ENCODE results near the gene ST6GALNAC2. TPM values are rescaled to one million over a fixed set of nuclear protein-coding genes. Genes with fewer than 3 reads are reported as not detected.
A peak's percentile ranks its signal among the peaks of the same experiment; 100 is the strongest.

Gene ST6GALNAC2
- total and polyA plus RNA-seq, 2 donors from 2014 or later = 6.5 to 28.6 TPM

DNA sequence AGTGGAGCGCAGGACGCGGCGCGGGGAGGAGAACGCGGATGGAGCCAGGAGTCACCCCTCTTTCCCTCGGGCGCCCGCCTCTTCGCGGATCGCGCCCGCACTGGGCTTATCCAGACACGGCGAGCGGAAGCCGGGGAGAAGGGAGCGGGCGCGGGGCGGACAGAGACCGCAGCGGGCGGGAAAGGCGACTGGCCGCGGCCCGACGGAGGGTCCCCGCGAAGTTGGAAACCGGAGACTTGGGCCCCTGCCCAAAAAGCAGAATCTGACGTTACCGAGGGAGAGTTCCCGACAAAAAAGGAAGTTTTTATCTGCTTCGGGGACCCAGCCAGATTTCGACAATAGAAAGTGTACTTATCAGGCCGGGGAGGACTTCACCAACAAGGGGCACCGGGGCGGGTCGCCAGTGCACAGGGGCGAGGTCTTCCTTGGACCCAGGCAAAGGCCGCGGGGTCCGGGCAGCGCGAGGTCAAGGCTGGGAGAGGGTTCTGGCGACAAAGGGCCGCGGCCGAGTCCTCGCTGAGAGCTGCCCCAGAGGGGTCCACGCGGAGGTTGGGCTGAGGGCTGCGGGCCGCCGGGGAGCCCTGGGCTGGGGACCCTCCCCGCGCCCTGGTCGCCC is 519 bp downstream of the ST6GALNAC2 start:
- DNase-seq (peak in 3 of 5 donors; percentile 51 to 80 (median 62)), FAIRE-seq (no peak)
- Histone ChIP-seq H3K36me3 (ENCODE audit: control insufficient read depth in 2 of 3, insufficient read depth in 3 of 3, low read length in 3 of 3) (no peaks in the 10 kb centered on the region), H3K9me3 (ENCODE audit: control insufficient read depth in 2 of 3, insufficient read depth in 1 of 3, low read length in 3 of 3) (no peaks in the 10 kb centered on the region), H3K9ac (ENCODE audit: low read length in 3 of 3) (peak overlapping the region in 2 of 3 donors; percentile 61 to 64), H3K27me3 (ENCODE audit: control insufficient read depth, insufficient read depth, low read length) (peaks cover 14% of the 10 kb centered on the region), H3K4me3 (ENCODE audit: low read length in 3 of 3) (peak overlapping the region in 2 of 3 donors; percentile 68 to 71), H3K27ac (ENCODE audit: low read depth in 2 of 2, low read length in 2 of 2) (peak overlapping the region in 1 of 2 donors; percentile 57), H3K4me1 (ENCODE audit: control insufficient read depth in 2 of 3, insufficient read depth in 2 of 3, low read depth in 1 of 3, low read length in 3 of 3) (peaks cover 0 to 6% (median 4%) of the 10 kb centered on the region in 3 donors)
- intact Hi-C loops (cut with DNase I) = no loop called here
- TF ChIP-seq CTCF (IDR thresholded peaks at IDR 0.05; ENCODE audit: borderline replicate concordance, extremely low read depth, insufficient read depth) = no peak

- H3K4me1 ChIP-seq (ENCODE audit: control insufficient read depth in 2 of 3, insufficient read depth in 2 of 3, low read depth in 1 of 3, low read length in 3 of 3) = peaks cover 0 to 6% (median 4%) of the 10 kb centered on the region in 3 donors
- H3K27me3 ChIP-seq (ENCODE audit: control insufficient read depth, insufficient read depth, low read length) = peaks cover 11% of the 10 kb centered on the region
- intact Hi-C loops (cut with DNase I) = no loop called here
- H3K9ac ChIP-seq (ENCODE audit: low read length in 3 of 3) = peak overlapping the region in 1 of 3 donors; percentile 61
- FAIRE-seq (no peak), DNase-seq (peak in 2 of 5 donors; percentile 42 to 55)
- no peaks in the 10 kb centered on the region for H3K36me3 ChIP-seq (ENCODE audit: control insufficient read depth in 2 of 3, insufficient read depth in 3 of 3, low read length in 3 of 3)
- no peak for TF ChIP-seq CTCF (IDR thresholded peaks at IDR 0.05; ENCODE audit: borderline replicate concordance, extremely low read depth, insufficient read depth)
- H3K9me3 ChIP-seq (ENCODE audit: control insufficient read depth in 2 of 3, insufficient read depth in 1 of 3, low read length in 3 of 3) = no peaks in the 10 kb centered on the region
- peak overlapping the region in 2 of 3 donors; percentile 37 to 68 for H3K4me3 ChIP-seq (ENCODE audit: low read length in 3 of 3)
- peak overlapping the region in 1 of 2 donors; percentile 24 for H3K27ac ChIP-seq (ENCODE audit: low read depth in 2 of 2, low read length in 2 of 2)
Observed at GRCh38 chr17:76584427-76585032, 1.1 kb downstream of the ST6GALNAC2 start.

GRCh38 chr17:76582660-76583059 is 3.0 kb downstream of the ST6GALNAC2 start:
- Histone ChIP-seq H3K36me3 (ENCODE audit: control insufficient read depth in 2 of 3, insufficient read depth in 3 of 3, low read length in 3 of 3) (no peaks in the 10 kb centered on the region), H3K4me3 (ENCODE audit: low read length in 3 of 3) (no peak overlapping the region), H3K27ac (ENCODE audit: low read depth in 2 of 2, low read length in 2 of 2) (no peak overlapping the region), H3K9ac (ENCODE audit: low read length in 3 of 3) (no peak overlapping the region), H3K4me1 (ENCODE audit: control insufficient read depth in 2 of 3, insufficient read depth in 2 of 3, low read depth in 1 of 3, low read length in 3 of 3) (peaks cover 0 to 6% (median 4%) of the 10 kb centered on the region in 3 donors), H3K27me3 (ENCODE audit: control insufficient read depth, insufficient read depth, low read length) (peaks cover 11% of the 10 kb centered on the region), H3K9me3 (ENCODE audit: control insufficient read depth in 2 of 3, insufficient read depth in 1 of 3, low read length in 3 of 3) (no peaks in the 10 kb centered on the region)
- FAIRE-seq (no peak), DNase-seq (no peak)
- intact Hi-C loops (cut with DNase I) = no loop called here
- no peak for TF ChIP-seq CTCF (IDR thresholded peaks at IDR 0.05; ENCODE audit: borderline replicate concordance, extremely low read depth, insufficient read depth)

All from kidney (tissue), 14 donors.